ENCODE data around the gene KRTAP12-3.
"Not testable (repeated sequence)": the region's sequence is repeated elsewhere in the genome, so short reads cannot be mapped to it uniquely, and the experiment has no call there.

The KRTAP12-3 gene

GRCh38 chr21:44653656-44654575 lies 3.8 kb upstream of the KRTAP12-3 start:
- no peak for DNase-seq (ENCODE audit: low read depth in 2 of 2)

GRCh38 chr21:44654576-44655175 lies 3.1 kb upstream of the KRTAP12-3 start, which contains the start of gene KRTAP12-4:
KRTAP12-4 (minus strand) TSS chr21:44654659; CDS start chr21:44654614, 45 bp downstream.
- H3K4me3 ChIP-seq (replicated peaks in 1 of 2; ENCODE audit: low read depth in 2 of 2, low read length in 2 of 2), result no peak within 1 kb of the TSS
- DNase-seq (ENCODE audit: low read depth in 2 of 2), result no peak
- TF ChIP-seq CTCF (IDR thresholded peaks at IDR 0.05; ENCODE audit: low read depth, low read length), result no peak

More at GRCh38 chr21:44653656-44654575, 3.8 kb upstream of the KRTAP12-3 start:
- no peak for TF ChIP-seq CTCF (IDR thresholded peaks at IDR 0.05; ENCODE audit: low read depth, low read length)
- no peak overlapping the region for H3K4me3 ChIP-seq (replicated peaks in 1 of 2; ENCODE audit: low read depth in 2 of 2, low read length in 2 of 2)

- H3K4me3 ChIP-seq (replicated peaks in 1 of 2; ENCODE audit: low read depth in 2 of 2, low read length in 2 of 2), result no peak overlapping the region
- no peak for TF ChIP-seq CTCF (IDR thresholded peaks at IDR 0.05; ENCODE audit: low read depth, low read length)
- DNase-seq (ENCODE audit: low read depth in 2 of 2), result no peak
Measured at GRCh38 chr21:44656868-44657267, 864 bp upstream of the KRTAP12-3 start.

GRCh38 chr21:44658541-44658910 lies 794 bp downstream of the KRTAP12-3 start:
- H3K4me3 ChIP-seq (replicated peaks in 1 of 2; ENCODE audit: low read depth in 2 of 2, low read length in 2 of 2), result no peak overlapping the region
- no peak for DNase-seq (ENCODE audit: low read depth in 2 of 2)
- no peak for TF ChIP-seq CTCF (IDR thresholded peaks at IDR 0.05; ENCODE audit: low read depth, low read length)

GRCh38 chr21:44658913-44659595 lies 1.3 kb downstream of the KRTAP12-3 start:
- no peak for DNase-seq (ENCODE audit: low read depth in 2 of 2)
- H3K4me3 ChIP-seq (replicated peaks in 1 of 2; ENCODE audit: low read depth in 2 of 2, low read length in 2 of 2), result no peak overlapping the region
- no peak for TF ChIP-seq CTCF (IDR thresholded peaks at IDR 0.05; ENCODE audit: low read depth, low read length)

GRCh38 chr21:44661567-44661966 lies 3.8 kb downstream of the KRTAP12-3 start:
- DNase-seq (ENCODE audit: low read depth in 2 of 2); H3K4me3 ChIP-seq (replicated peaks in 1 of 2; ENCODE audit: low read depth in 2 of 2, low read length in 2 of 2): not testable (repeated sequence)

- no peak for TF ChIP-seq CTCF (IDR thresholded peaks at IDR 0.05; ENCODE audit: low read depth, low read length)
- H3K4me3 ChIP-seq (replicated peaks in 1 of 2; ENCODE audit: low read depth in 2 of 2, low read length in 2 of 2), result no peak overlapping the region
Measured at GRCh38 chr21:44664691-44665090, 7.0 kb downstream of the KRTAP12-3 start.

More at GRCh38 chr21:44664691-44665090, 7.0 kb downstream of the KRTAP12-3 start:
- DNase-seq (ENCODE audit: low read depth in 2 of 2), result no peak
